Suprapubic skin (tissue), 4 donors: ENCODE data around the gene HPCAL1.

Experiments used
- CTCF ChIP-seq, 2 donors: fragments of 200-600 bp in 1 of 2; fragments of 450-650 bp in 1 of 2; sonication (generic) in 1 of 2; IDR thresholded peaks; one replicate each; pipeline ENCODE4 v1.5.1; 2016 to 2019; ENCODE audit warnings: antibody characterized with exemption in 2 of 2, mild to moderate bottlenecking in 1 of 2, moderate library complexity in 1 of 2
- POLR2A ChIP-seq, 2 donors: fragments of 450-650 bp; IDR thresholded peaks; one replicate each; pipeline ENCODE4 v1.6.1; 2017; ENCODE audit warnings: antibody characterized with exemption in 2 of 2, mild to moderate bottlenecking in 2 of 2, moderate library complexity in 2 of 2
- POLR2AphosphoS5 ChIP-seq, 3 donors: sonication (generic); formaldehyde crosslinking; IDR thresholded peaks; one replicate each; pipeline ENCODE4 v1.6.1; 2017; ENCODE audit warnings: antibody characterized with exemption in 3 of 3

- TF ChIP-seq CTCF (IDR thresholded peaks at IDR 0.05) = no peak
- TF ChIP-seq POLR2A (IDR thresholded peaks at IDR 0.05) = no peak
- TF ChIP-seq POLR2AphosphoS5 (IDR thresholded peaks at IDR 0.05) = no peak
These were observed 29.9 kb downstream of the HPCAL1 start for GRCh38 chr2:10332402-10333246.
